NCI-H748 treated with DMSO at 0.1 percent for 48 hours (cell line): Measurements from ENCODE around the gene SH3PXD2B.
A peak's percentile ranks its signal among the peaks of the same experiment; 100 is the strongest.
"Not testable (repeated sequence)": the region's sequence is repeated elsewhere in the genome, so short reads cannot be mapped to it uniquely, and the experiment has no call there.

Experiments used
- DNase-seq: peaks from one replicate; lab custom pipeline; 2025; lab: John Stamatoyannopoulos, UW

The SH3PXD2B gene

DNA sequence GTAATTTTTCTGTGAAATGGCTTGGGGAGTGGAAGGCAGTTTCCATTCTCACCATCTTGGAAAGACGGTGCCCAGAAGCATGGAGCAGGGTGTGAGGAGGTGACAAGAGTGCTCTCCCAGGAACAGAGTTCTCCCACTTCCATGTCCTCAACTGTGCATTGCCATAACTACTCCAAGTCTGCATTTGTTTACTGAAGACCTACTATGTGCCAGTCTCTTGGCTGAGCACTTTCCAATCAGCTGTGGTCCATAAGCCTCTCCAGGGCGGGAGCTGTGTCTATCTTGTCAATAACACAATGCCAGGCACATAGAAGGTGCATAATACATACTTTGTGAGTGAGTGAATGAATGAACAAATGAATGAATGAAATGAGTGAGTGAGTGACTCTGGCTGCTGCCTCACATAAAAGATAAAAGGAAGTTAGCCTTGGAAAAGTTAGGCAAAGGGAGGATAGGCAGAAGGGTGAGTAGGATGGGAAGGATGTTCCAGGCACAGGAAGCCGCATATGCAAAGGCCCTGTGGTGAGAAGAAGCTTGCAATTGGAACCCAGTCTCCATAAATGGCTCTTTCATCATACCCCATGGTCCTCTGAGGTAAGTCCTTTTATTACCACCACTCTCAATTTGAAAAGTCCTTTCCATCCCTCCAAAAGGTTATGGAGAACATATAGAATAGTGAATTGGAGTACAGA is 31.3 kb upstream of the SH3PXD2B start:
- DNase-seq: no peak

DNA sequence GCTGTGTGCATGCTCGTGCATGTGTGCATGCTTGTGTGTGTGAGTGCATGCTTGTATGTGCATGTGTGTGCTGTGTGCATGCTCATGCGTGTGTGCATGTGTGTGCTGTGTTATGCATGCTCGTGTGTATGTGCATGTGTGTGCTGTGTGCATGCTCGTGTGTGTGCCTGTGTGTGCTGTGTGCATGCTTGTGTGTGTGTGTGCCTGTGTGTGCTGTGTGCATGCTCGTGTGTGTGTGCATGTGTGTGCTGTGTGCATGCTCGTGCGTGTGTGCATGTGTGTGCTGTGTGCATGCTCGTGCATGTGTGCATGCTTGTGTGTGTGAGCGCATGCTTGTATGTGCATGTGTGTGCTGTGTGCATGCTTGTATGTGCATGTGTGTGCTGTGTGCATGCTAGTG is 30.3 kb upstream of the SH3PXD2B start:
- no peak for DNase-seq

DNA sequence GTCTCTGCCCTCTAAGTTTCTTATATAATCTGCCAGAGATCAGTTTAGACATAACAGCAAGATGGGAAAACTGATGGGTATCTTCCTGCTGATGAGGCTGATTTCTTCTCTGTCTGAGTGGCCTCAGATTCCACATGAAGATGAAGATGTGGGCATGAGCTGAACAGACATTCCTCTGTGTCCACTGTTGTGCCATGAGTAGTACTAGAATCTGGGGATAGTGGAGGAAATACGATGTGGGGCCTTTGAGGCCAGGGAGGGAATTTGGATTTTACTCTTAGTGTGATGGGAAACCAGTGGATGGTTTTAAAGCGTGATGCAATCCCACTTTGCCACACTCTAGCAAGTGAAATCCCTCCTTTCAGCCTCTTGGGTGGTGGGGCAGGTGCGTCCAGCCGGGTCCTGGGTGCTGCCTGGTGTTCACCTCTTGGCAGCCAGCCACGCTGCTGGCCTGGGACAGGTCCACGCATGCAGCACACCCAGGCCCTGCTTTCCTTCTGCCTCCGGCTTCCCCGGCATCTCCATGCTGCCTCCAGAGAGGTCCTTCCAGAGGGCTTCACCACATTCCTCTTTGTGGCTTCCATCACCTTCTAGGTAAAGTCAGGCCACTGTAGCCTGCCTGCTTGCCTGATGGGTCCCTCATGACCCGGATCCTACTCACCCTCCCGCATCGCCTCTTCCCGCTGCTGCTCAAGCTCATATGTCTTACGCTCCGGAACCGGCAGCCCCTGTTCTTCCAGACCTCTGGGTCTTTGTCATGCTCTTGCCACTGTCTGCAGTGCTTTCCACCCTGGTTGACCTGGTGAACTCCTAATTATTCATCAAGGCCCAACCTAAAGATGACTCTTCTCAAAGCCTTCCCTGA is 28.1 kb upstream of the SH3PXD2B start:
- no peak for DNase-seq

DNA sequence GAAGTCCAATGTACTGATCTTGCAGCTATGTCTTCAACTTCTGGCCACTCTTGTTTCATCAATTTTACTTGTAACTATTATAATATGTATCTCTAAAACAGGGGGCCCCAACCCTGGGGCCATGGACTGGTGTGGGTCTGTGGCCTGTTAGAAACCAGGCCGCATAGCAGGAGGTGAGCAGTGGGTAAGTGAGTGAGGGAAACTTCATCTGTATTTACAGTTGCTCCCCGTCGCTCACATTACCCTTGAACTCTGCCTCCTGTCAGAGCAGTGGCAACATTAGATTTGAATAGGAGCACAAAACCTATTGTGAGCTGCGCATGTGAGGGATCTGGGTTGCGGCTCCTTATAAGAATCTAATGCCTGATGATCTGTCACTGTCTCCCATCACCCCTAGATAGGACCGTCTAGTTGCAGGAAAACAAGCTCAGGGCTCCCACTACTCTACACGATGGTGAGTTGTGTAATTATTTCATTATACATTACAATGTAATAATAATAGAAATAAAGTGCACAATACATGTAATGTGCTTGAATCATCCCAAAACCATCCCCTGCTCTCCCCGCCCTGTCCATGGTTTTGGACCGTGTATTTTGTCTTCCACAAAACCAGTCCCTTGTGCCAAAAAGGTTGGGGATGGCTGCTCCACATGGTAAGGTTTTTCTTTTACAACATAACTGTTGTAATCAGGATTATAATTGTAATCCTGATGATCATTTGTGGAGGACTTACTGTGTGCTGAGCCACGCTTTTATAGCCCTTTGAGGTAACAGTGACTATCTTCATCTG is 26.9 kb upstream of the SH3PXD2B start:
- no peak for DNase-seq

DNA sequence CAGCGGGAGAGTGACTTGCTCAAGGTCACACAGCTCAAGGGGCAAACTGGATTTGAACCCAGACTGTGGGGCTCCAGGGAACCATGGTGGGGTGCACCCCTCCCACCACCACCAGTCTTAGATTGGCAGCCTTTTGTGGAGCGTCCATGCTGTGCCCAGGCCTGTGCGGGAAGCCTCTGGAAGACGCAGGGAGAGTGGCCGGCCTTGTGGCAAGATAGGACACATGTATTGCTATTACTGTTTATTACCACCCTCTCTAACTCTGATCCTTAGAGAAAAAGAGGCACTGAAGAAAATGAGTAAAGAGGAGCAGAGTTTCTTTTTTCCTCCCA is 25.4 kb upstream of the SH3PXD2B start:
- no peak for DNase-seq

DNA sequence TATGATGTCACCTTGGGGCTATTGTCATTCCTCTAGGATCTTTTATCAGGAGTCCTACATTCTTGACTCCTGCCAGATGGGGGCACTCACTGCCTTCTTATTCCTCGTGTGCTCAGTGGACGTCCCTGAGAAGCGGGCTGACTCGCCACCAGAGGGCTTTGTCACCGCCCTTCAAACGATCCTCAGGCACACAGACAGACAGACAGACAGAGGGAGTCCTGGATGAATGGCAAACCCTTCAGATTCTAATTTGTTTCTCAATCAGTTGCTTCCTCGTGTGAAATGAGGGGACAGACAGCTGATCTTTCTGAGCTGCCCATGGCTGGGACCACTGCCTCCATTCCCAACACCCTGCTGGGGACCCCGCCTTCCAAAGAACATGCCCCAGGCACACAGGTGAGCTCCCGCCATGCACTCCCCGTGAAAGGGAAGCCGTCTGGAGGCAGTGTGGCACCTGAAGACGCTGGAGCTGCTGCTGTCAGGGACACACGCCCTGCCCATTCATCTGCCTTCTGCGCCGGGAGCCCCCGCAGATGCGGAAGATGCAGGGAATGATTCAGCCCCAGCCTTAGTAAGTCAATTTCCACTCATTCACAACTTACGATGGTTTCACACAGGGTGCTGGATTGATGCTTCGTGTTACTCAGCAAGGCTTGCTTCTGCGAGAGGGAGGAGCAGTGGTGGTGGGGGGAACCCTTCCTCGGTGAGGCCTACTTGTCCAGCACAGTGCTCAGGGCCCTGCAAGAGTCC is 24.9 kb upstream of the SH3PXD2B start:
- DNase-seq: peak; percentile 58

DNA sequence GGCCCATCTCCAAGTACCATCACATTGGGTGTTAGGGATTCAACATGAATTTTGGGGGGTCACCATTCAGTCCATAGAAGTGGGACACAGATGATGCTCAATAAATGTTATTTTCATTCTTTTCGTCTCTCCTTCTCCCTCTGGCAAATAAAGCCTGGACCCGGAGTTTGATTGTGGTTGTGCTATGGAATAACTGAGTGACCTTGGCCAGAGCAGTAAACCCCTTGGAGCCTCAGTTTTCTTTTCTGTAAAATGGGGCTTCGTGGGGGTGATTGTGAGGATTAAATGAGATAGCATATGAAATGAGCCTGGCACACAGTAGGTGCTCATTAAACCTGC is 24.3 kb upstream of the SH3PXD2B start:
- not testable (repeated sequence) for DNase-seq

DNA sequence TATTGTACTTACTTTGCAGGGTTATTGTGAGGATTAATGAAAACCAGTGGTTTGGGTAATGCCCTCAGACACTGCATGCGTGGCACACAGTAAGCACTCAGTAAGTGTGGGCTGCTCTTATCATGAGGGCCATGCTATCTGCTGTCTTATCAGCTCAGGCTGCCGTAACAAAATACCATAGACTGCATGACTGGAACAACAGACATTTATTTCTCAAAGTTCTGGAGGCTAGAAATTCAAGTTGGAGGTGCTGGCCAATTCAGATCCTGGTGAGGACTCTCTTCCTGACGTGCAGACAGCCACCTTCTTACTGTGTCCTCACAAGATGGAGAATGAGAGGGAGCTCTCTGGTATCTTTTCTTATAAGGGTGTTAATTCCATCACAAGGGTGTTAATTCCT is 23.9 kb upstream of the SH3PXD2B start:
- DNase-seq: no peak

DNA sequence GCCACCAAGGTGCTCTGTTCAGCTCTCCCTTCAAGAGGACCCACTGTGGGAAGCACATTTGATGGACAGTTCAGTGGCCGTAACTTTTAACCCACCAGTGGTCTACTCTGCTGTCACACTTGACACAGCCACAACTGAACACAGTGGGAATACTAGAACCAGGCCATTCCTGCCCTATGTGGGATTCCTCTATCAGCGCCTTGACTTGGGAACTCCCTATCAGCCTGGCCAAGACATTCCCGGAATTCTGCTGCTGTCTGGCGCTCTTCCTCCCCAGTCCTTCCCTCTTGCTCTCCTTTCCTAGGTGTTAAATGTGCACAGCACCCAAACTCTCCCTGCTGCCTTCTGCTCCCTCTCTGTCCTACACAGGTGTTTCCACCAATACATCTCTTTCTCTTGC is 23.1 kb upstream of the SH3PXD2B start:
- no peak for DNase-seq

DNA sequence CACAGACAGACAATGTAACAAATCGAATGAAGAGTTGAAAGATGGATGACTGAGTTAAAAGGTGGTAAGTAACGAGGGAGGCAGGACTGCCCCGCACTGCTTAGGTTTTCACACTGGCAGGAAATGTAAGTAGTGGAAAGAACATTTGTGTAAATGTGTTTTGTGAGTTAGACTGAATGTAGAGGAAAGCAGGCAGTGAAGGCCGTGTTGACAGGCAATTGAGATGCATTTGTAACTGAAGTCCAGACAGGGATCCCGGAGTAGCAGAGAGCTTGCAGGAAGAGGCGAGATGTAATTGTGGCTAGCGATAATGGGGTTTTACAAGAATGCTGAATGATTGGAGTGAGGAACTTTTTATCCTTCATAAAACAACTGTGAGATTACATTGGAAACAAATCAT is 20.0 kb upstream of the SH3PXD2B start:
- no peak for DNase-seq

DNA sequence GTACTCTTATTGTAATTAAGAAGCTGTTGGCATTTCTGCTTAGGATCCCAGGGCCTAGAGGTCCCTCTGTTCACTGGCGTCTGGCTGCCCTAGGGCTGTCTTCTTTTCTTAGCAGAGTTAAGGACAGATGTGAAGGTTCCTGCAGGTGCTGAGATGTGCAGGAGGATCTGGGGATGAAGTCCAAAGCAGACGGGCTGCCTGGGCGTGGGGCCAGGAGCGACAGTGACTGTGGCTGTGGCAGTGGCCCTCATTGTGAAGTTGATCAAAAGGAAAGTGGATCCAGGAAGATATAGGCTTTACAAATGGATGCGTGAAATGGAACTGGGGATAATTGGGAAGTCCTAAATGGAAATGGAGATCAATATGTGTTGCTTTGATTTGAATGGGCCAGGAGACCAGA is 19.1 kb upstream of the SH3PXD2B start:
- no peak for DNase-seq

DNA sequence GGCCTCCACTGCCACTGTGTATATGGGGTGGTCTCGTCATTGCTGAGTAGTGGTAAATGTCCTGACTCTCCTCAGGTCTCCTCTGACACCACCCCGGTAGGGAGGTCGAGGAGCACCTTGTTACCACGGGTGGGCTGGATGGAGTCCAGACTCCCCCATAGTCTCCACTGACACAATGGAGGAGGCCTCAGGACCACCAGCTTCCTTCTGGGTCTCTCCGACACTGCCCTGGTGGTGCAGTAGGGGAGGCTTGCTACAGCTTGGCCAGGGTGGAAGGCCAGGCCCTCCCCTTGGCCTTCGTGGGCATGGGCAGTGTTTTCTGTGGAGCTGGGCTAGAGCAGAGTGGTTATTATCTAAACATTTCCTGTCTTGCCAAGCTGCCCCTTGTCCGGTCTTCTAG is 15.4 kb upstream of the SH3PXD2B start:
- no peak for DNase-seq

DNA sequence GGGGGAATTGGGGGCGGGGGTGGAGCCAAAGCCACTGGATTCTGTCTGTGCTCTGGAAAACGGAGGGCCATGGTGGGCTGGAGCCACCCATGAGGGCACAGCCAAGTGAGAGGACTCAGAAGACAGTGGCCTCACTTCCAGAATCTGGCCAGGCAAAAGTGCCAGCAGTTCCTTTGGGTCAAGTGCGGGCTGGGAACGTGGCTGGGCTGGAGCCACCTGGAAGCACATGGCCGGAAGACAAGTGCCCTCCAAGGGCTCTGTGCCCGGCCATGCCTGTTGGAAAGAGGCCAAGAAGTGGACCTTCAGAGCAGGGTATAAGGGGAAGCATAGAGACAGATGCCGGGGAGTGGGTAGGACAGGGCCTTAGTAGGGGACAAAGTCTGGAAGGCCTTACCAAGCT is 11.7 kb upstream of the SH3PXD2B start:
- no peak for DNase-seq

DNA sequence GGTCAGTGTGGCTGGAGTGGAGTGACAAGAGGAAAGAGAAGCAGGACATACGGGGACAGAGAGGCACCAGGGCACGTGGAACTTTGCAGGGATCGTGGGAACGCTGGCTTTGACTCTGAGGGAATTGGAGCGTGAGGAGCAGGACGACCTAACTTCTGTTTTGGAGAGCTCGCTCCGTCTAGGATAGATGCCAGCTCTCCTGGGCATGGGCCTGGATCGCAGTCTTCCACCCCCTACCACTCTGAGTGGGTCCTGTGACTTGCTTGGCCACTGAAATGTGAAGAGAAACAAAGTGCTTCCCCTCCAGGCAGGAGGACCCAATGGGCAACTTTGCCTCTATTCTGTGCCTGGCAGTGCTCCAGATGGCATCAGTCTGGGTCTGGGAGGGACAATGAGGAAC is 8.7 kb upstream of the SH3PXD2B start:
- DNase-seq: no peak

DNA sequence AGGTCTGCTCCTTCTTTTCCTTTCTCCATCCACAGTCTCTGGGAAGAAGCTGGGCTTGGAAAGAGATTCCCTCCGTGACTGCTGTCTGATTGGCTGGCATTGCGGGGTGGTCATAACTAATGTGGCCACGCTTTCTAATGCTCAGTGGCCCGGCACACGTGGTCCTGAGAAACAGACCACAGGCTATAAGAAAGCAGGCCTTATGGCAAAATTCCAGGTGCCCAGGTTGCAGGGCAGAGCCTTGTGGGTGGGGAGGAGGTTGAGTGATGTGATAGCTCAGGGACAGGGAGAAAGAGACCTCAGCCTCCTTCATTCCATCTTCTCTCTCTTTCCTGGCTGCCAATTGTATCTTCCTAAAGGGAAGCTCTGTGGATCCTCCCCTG is 5.4 kb upstream of the SH3PXD2B start:
- DNase-seq: no peak

DNA sequence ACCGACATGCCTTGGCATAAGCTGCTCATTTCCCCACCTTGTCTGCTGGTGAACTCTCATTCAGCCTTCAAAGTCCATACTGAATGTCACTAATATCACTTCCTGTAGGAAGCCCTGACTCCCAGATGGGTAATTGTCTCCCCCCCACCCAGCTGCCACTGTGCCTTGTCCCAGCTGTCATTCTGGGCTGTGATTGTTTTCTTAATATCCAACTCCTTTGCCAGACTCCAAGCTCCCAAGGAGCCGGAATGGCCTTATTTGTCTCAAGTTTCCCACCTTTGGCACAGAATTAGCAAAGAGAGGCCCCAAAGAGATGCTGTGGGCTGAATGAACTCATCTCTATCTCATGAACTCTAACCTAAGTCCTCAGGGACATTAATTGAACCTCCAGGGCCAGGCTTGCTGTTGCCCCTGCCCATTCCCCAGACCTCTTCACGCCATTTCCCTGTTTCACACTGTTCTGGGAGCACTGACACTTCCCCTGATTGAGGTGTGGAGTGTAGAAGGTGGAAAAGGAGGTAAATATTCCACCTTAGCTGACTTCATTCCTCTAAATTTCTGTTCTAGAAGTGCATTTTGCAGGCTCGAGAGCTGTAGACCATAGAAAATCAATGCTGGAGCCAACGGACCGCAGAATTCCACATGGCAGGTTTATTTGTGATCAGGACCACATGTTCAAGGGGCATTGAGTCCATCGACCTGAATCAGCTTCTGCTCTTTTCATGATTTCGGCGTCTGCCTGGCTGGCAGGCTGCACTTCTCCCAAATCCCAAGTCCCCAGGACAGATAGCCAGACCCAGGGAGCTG is 4.9 kb upstream of the SH3PXD2B start:
- DNase-seq: no peak

DNA sequence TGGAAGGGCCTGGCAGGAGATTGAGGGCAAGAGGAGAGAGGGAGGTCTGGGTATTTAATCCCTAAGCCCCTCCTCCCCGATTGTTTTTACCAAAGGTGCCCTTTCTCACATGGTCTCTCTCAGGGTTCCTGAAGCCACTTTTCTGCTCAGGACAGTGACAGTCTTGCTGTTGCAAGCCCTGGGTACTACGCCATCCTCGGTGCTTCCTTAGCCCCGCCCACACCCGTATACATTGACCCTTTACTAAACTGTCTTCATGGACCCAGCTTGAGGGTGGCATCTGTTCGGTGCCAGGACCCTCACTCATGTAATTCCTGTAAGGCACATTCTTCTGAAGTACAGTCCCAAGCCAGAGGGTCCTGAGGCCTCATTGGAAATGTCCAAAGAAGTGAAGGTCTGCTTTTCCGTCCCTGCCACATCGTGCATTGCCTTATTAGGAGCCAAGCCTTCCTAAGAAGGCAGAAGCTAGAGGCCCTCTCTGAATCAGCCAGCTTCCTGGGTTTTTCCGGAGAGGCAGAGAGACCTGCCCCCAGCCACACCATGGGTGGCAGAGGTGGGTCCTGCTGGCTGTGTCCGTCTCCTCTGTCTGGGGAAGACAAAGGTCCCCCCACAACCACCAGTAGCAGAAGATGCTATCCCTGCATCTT is 1.9 kb upstream of the SH3PXD2B start:
- no peak for DNase-seq

DNA sequence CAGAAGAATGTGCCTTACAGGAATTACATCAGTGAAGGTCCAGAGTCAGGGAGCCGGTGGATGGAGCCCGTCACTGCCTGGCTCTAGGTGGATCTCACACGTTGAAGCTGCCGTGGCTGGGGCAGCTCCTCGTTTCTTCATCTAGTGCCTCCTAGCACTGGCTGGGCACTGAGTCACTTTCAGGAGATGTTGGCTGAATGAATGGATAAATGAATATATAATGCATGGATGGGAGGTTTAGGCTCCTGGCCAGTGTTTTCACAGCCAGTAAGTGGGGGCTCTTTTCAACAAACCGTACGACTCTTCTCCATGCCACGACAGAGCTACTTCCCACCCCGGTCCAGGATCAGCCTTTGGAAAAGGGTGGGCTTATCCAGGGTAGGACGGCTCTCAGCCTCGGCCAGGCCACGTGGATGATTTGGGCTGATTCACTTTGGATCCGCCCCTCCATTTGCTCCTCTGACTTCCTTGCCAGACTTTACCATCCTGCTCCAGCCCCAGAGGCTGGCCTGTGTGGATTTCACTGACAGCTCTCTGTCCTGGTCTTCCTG is 1.3 kb upstream of the SH3PXD2B start:
- no peak for DNase-seq

DNA sequence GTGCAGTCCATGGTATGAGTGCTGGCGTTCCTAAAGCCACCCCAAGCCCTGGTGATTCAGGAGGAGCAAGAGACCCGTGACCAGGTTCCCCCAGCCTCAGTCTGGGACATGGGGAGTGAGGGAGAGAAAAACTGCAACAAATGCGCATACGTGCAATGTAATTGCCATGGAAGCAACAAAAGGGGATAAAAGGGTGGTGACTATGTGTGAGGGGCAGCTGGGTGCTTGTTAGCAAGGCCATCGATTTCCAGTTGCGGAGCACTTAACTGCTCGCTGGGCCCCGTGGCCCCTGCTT is 709 bp upstream of the SH3PXD2B start:
- no peak for DNase-seq

DNA sequence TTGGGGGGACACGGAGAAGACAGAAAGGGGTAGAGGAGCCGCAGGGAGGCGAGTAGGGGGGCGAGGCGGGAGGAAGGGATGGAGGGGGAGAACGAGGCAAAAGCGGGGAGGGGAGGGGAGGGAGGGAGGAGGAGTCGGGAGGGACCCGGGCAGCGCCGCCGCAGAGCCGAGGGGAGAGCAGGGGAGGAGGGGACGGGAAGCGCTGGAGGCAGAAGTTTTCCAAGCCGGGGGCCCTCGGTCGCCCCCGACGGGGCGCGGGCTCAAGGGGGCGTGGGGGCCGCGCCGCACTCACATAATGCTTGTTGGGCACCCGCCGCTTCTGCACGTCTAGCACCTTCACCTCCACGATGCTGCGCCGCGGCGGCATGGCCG is 353 bp downstream of the SH3PXD2B start:
- peak; percentile 11 for DNase-seq
